ENCODE measurements around the gene DCUN1D2.

DNA sequence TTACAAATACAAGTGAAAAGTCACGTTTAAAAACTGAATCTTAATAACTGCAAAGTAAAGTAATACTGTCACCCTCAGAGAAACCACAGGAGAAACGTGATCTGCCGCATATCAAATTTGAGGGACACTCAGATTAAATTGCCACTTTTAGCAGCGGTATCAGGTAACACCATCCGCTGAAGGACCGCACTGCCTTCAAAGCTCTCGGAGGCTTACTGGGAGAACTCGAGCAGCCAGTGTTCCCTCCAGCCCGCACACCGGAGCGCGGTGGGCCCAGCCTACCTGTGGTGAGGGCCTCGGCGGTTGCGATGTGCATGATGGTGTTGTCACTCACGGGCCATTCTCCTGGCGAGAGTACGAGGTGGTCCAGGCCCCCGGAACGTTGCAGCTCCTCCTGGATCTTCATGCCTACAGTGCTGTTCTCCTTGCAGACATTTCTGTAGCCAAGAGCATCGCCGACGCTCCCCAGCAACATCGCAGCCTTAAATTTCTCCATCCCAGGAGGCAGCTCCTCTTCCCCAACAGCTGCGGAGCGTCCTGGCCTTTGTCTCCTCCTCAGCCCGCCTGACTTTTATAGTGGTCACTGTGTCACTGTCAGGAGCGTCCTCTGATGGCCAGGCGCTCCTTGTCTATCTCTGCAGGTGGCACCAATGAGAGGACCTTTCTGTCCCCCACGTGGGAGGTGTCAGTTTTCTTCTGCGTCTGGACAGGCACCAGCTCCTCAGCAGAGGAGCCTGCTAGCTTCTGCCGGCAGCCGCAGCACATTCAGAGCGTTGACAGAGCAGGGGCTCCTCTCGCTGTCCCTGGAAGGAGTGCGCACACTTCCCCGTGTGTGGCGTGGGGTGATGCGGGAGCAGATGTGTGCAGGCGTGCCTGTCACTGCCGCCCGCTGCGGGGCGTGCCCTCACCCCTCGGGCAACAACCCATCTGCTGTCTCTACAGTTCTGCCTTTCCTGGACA is 37.3 kb downstream of the DCUN1D2 start, which contains the start of gene ADPRHL1:
- TF ChIP-seq, protein P1, sequence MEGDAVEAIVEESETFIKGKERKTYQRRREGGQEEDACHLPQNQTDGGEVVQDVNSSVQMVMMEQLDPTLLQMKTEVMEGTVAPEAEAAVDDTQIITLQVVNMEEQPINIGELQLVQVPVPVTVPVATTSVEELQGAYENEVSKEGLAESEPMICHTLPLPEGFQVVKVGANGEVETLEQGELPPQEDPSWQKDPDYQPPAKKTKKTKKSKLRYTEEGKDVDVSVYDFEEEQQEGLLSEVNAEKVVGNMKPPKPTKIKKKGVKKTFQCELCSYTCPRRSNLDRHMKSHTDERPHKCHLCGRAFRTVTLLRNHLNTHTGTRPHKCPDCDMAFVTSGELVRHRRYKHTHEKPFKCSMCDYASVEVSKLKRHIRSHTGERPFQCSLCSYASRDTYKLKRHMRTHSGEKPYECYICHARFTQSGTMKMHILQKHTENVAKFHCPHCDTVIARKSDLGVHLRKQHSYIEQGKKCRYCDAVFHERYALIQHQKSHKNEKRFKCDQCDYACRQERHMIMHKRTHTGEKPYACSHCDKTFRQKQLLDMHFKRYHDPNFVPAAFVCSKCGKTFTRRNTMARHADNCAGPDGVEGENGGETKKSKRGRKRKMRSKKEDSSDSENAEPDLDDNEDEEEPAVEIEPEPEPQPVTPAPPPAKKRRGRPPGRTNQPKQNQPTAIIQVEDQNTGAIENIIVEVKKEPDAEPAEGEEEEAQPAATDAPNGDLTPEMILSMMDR (IDR thresholded peaks at IDR 0.05), result no peak
- no peak for TF ChIP-seq POLR2A (IDR thresholded peaks at IDR 0.05)
